Vagina (tissue), 2 donors: ENCODE results near the gene RELT. TPM values are rescaled to one million over a fixed set of nuclear protein-coding genes. Genes with fewer than 3 reads are reported as not detected.

Source experiments
- DNase-seq, 2 donors: peaks; one replicate each; pipeline ENCODE4 v3.0.0-alpha.2; 2017; ENCODE audit errors: extremely low spot score in 2 of 2
- H3K27ac ChIP-seq: fragments of 200-600 bp; sonication (generic); one replicate; pipeline ENCODE4 v1.5.1; 2019
- H3K27me3 ChIP-seq: fragments of 200-600 bp; sonication (generic); one replicate; pipeline ENCODE4 v1.5.1; 2019
- H3K36me3 ChIP-seq, 2 donors: fragments of 200-600 bp; sonication (generic); one replicate each; pipeline ENCODE4 v1.5.1; 2017 to 2019
- H3K4me1 ChIP-seq: fragments of 200-600 bp; sonication (generic); one replicate; pipeline ENCODE4 v1.5.1; 2019
- H3K4me3 ChIP-seq, 2 donors: fragments of 200-600 bp; sonication (generic); 1 replicate in 1 of 2; 2 replicates in 1 of 2; pipeline ENCODE4 v1.5.1; 2016 to 2019
- H3K9me3 ChIP-seq: fragments of 200-600 bp; sonication (generic); one replicate; pipeline ENCODE4 v1.5.1; 2019
- POLR2A ChIP-seq, 2 donors: fragments of 450-650 bp; IDR thresholded peaks; one replicate each; pipeline ENCODE4 v1.6.1; 2017; ENCODE audit warnings: antibody characterized with exemption in 2 of 2, mild to moderate bottlenecking in 2 of 2, moderate library complexity in 2 of 2
- POLR2AphosphoS5 ChIP-seq, 2 donors: sonication (generic); formaldehyde crosslinking; IDR thresholded peaks; one replicate each; pipeline ENCODE4 v1.9.0; 2017; ENCODE audit warnings: antibody characterized with exemption in 2 of 2, mild to moderate bottlenecking in 2 of 2, low read depth in 1 of 2; ENCODE audit not compliant: insufficient read depth in 1 of 2
- intact Hi-C: fragments of 100-400 bp; cut with DNase I; formaldehyde crosslinking; loops from one replicate; pipeline ENCODE4 v1.15.1; 2023
- total RNA-seq: library from RNA; depleted of rRNA; stranded (reverse); fragments of >200 nt; gene quantifications from one replicate; pipeline ENCODE4 v1.2.3, GENCODE V29; 2016
- TF ChIP-seq, protein P1 (sequence below), 3 experiments: fragments of 450-650 bp in 2 of 3; fragments of 200-600 bp in 1 of 3; sonication (generic) in 1 of 3; IDR thresholded peaks; one replicate each; pipeline ENCODE4 v1.5.1; 2017 to 2019; ENCODE audit warnings: antibody characterized with exemption in 3 of 3, mild to moderate bottlenecking in 2 of 3, moderate library complexity in 2 of 3

RELT gene
- total RNA-seq, 1 donor from 2014 or later = 6.1 TPM

DNA sequence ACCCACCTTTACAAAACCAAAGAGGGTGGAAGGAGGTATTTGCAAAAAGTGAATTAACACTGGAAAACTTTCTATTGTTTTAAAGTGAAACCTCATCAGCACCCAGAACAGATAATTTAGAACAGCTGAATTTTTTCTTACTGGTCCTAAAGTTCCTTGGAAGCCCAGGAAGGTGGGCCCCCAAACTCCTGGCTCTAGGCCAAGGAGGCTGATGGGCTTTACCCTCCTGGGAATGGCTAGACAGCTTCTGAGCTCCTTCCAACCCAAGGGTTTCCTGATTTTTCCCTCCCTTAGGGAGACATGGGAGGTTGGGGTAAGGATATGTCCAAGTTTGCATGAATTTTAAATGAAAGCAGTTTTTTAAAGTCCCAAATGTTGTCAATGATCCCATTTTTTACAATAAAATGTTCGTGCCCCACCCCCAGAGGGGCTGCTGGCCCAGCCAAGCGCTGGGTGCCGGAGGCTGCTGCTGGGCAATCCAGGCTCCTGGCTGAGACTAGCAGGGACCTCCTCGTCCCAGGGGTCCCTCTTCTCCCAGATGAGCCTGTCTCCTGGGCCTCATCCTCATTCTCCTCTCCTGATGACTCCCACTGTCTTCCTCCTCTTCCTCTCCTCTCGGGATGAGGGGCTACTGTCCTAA lies 28.4 kb downstream of the RELT start:
- Histone ChIP-seq H3K4me1 (no peaks in the 10 kb centered on the region), H3K36me3 (peaks cover 0 to 7% of the 10 kb centered on the region in 2 donors), H3K27me3 (no peaks in the 10 kb centered on the region), H3K9me3 (no peaks in the 10 kb centered on the region), H3K27ac (no peak overlapping the region), H3K4me3 (no peak overlapping the region)
- no peak for TF ChIP-seq POLR2AphosphoS5 (IDR thresholded peaks at IDR 0.05; ENCODE audit: insufficient read depth in 1 of 2, low read depth in 1 of 2)
- DNase-seq = no peak
- intact Hi-C loops = loop anchor here (5.0 kb wide), 1 partner anchor 258 kb away; no protein-coding TSS in a partner anchor

DNA sequence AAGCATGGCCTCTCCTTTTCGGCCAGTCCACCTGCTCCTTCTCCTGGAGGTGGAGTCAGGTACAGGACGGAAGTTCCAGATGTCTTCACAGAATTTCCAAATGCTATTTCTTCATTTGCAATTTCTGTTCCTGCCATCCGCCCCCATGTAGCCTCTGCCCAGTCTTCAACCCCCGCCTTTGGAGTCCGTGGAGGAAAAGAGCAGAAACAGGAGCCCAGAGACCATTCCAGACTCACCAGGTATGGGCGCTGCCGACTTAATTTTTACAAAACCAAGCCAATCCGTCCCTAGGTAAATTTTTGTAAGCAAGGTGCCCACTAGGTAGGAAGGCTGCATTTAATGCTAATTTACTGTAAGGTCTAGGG lies 28.9 kb downstream of the RELT start:
- Histone ChIP-seq H3K4me1 (no peaks in the 10 kb centered on the region), H3K27me3 (no peaks in the 10 kb centered on the region), H3K36me3 (peaks cover 0 to 7% of the 10 kb centered on the region in 2 donors), H3K27ac (no peak overlapping the region), H3K4me3 (no peak overlapping the region), H3K9me3 (no peaks in the 10 kb centered on the region)
- intact Hi-C loops = loop anchor here (5.0 kb wide), 1 partner anchor 257 kb away; no protein-coding TSS in a partner anchor
- TF ChIP-seq, protein P1, sequence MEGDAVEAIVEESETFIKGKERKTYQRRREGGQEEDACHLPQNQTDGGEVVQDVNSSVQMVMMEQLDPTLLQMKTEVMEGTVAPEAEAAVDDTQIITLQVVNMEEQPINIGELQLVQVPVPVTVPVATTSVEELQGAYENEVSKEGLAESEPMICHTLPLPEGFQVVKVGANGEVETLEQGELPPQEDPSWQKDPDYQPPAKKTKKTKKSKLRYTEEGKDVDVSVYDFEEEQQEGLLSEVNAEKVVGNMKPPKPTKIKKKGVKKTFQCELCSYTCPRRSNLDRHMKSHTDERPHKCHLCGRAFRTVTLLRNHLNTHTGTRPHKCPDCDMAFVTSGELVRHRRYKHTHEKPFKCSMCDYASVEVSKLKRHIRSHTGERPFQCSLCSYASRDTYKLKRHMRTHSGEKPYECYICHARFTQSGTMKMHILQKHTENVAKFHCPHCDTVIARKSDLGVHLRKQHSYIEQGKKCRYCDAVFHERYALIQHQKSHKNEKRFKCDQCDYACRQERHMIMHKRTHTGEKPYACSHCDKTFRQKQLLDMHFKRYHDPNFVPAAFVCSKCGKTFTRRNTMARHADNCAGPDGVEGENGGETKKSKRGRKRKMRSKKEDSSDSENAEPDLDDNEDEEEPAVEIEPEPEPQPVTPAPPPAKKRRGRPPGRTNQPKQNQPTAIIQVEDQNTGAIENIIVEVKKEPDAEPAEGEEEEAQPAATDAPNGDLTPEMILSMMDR (IDR thresholded peaks at IDR 0.05) = no peak
- no peak for TF ChIP-seq POLR2A (IDR thresholded peaks at IDR 0.05)
- TF ChIP-seq POLR2AphosphoS5 (IDR thresholded peaks at IDR 0.05; ENCODE audit: insufficient read depth in 1 of 2, low read depth in 1 of 2) = no peak
- DNase-seq = no peak

DNA sequence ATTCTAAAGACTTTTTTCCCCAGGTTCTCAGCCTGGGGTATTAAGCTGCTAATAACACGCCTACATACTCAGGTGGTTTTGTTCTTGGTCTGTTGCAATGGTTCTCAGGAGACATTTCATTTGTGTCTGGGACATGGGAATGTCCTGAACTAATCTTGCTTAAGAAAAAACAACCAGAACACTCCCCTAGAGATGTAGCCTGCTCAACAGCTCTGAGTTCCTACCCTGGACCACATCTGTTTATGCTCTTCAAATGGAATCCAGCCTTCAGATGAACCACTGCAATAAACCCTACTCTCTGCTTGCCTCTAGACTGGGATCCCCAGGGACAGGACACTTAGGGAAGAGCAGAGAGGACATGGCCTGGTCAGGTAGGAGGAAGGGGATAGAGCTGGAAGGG lies 29.9 kb downstream of the RELT start:
- no peak overlapping the region for H3K4me3 ChIP-seq
- H3K4me1 ChIP-seq = no peaks in the 10 kb centered on the region
- intact Hi-C loops = loop anchor here (5.0 kb wide), 1 partner anchor 256 kb away; no protein-coding TSS in a partner anchor
- H3K36me3 ChIP-seq = peaks cover 0 to 12% of the 10 kb centered on the region in 2 donors
- no peaks in the 10 kb centered on the region for H3K27me3 ChIP-seq
- TF ChIP-seq, protein P1 (IDR thresholded peaks at IDR 0.05) = no peak
- no peak for TF ChIP-seq POLR2AphosphoS5 (IDR thresholded peaks at IDR 0.05; ENCODE audit: insufficient read depth in 1 of 2, low read depth in 1 of 2)
- no peak for TF ChIP-seq POLR2A (IDR thresholded peaks at IDR 0.05)
- DNase-seq = no peak
- no peaks in the 10 kb centered on the region for H3K9me3 ChIP-seq
- no peak overlapping the region for H3K27ac ChIP-seq

DNA sequence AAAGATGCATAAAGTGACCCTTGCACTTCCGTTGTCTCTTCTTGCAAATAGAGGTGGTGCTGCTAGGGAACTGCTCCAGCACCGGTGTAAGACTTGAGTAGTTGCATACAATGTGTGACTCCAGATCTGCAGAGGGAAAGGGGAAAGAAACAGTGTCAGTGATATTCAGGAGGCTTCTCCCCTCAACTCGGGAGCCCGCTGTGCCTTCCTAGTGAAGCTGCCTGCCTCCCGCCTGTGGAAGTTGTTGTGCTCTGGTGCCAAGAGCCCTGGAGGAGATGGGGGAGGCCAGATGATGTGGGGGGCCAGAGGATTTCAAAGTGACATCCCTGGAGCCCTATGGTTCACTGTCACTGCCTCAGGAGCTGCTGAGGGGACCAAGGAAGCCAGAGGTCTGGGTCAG lies 30.4 kb downstream of the RELT start:
- intact Hi-C loops = loop anchor here (5.0 kb wide), 1 partner anchor 256 kb away; no protein-coding TSS in a partner anchor
- DNase-seq = no peak
- no peak overlapping the region for H3K4me3 ChIP-seq
- H3K27me3 ChIP-seq = no peaks in the 10 kb centered on the region
- H3K27ac ChIP-seq = no peak overlapping the region
- H3K36me3 ChIP-seq = peaks cover 0 to 12% of the 10 kb centered on the region in 2 donors
- TF ChIP-seq POLR2A (IDR thresholded peaks at IDR 0.05) (no peak), POLR2AphosphoS5 (IDR thresholded peaks at IDR 0.05; ENCODE audit: insufficient read depth in 1 of 2, low read depth in 1 of 2) (no peak)
- TF ChIP-seq, protein P1 (IDR thresholded peaks at IDR 0.05) = no peak
- H3K9me3 ChIP-seq = no peaks in the 10 kb centered on the region
- no peaks in the 10 kb centered on the region for H3K4me1 ChIP-seq

DNA sequence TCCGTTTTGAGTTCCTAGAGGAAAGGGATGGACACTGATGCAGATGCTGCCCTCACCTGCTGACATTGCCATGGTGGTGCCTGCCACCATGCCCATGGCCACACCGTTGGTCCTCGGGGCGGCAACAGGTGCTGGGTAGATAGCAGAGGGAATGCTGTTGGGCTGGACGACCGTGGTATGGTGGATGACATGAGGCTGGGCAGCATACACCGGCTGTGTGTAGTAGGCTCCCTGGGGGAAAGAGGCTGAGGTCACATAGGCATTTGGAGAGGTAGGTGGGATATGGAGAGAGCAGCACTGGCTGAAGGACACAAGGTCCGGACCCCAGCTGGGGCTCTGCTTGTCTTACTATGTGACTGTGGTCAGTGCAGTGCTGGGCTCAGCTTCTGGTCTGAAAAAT lies 33.2 kb downstream of the RELT start:
- intact Hi-C loops = loop anchor here (5.0 kb wide), 1 partner anchor 253 kb away; no protein-coding TSS in a partner anchor

More for the DNA sequence above, 33.2 kb downstream of the RELT start:
- H3K27me3 ChIP-seq = no peaks in the 10 kb centered on the region
- no peak overlapping the region for H3K4me3 ChIP-seq
- peaks cover 0 to 12% of the 10 kb centered on the region in 2 donors for H3K36me3 ChIP-seq
- no peak for DNase-seq
- H3K4me1 ChIP-seq = no peaks in the 10 kb centered on the region
- no peaks in the 10 kb centered on the region for H3K9me3 ChIP-seq
- no peak overlapping the region for H3K27ac ChIP-seq
- TF ChIP-seq POLR2AphosphoS5 (IDR thresholded peaks at IDR 0.05; ENCODE audit: insufficient read depth in 1 of 2, low read depth in 1 of 2) (no peak), POLR2A (IDR thresholded peaks at IDR 0.05) (no peak)
- TF ChIP-seq, protein P1 (IDR thresholded peaks at IDR 0.05) = no peak
